GM19463 (cell line): ENCODE results near the gene GEMIN7.
A peak's percentile ranks its signal among the peaks of the same experiment; 100 is the strongest.

ENCODE experiments used
- ATAC-seq: cut with Tn5 transposase; IDR thresholded peaks from one replicate; pipeline ENCODE4 v1.9.1; 2021; ENCODE audit warnings: mild to moderate bottlenecking, moderate library complexity; ENCODE audit not compliant: unreplicated experiment

Gene GEMIN7

DNA sequence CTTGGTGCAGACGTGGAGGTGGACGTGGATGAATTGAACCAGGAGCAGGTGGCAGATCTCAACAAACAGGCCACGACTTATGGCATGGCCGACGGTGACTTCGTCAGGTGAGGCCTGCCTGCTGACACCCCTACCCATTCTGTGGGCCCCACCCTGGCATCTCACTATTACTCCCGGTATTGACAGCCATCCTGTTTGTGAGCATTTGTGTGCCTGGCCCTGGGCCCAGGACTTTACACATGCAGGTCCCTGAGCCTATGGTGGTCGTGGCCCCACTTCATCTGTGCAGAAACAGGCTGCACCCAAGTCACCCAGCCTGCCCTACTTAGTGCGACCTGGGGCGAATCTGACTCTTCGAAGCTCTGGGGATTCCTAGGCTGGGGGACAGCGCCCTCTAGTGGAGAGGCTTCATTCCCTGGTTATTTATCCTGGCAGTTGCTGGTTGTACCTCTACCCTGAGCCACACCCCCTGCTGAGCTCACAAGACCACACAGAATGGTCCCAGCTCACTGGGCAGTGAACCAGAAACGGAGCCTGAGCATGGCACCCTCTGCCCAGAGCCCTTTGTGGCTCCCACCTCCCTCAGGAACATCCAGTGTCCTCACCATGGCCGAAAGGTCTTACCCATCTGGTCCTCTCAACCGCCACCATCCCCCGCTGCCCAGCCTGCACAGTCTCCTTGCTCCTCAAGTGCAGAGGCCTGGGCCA is 19.6 kb upstream of the GEMIN7 start:
- ATAC-seq = no peak

DNA sequence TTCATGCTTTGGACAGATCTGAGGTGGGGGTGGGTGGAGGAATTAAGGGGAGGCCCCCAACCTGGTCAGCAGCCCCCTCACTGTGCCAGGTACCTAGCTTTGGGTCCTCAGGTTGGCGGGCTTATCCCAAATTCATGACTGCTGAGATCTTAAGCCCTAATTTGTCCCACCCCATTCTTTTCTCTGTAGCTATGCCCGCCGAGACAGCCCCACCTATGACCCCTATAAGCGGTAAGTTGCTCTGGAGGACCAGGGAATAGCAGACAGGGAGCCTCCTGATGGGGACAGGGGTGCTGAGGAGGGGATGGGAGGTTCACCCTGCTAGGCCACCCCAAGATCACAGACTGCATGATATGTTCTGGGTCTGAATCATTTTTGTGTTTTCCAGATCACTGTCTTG is 17.1 kb upstream of the GEMIN7 start:
- ATAC-seq = no peak

DNA sequence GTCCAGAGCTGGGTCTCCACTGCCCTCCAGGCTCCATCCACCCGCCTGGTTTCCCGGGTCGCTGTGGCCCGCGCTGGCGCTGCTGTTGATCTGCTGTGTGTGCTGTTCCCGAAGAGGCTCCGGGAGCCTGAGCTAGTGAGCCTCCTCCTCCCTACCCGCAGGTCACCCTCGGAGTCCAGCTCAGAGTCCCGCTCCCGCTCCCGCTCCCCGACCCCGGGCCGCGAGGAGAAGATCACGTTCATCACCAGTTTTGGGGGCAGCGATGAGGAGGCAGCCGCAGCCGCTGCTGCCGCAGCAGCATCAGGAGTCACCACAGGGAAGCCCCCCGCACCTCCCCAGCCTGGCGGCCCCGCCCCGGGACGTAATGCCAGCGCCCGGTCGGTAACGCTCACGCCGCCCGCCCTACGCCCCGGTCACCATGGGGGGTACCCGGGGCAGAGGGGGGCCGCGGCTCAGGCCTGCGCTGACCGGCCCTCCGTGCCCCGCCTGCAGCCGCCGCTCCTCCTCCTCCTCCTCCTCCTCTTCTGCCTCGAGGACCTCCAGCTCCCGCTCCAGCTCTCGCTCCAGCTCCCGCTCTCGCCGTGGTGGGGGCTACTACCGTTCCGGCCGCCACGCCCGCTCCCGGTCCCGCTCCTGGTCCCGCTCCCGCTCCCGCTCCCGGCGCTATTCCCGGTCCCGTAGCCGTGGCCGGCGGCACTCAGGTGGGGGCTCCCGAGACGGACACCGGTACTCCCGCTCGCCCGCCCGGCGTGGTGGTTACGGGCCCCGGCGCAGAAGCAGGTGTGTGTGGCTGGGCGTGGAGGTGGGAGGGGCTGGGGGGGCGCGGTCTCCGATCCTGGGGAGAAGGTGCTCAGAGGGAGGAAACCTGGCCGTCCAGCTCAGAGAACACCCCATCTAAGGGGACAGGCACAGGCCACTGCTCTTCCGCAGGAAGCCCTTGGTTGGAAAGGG is 14.9 kb upstream of the GEMIN7 start:
- no peak for ATAC-seq

DNA sequence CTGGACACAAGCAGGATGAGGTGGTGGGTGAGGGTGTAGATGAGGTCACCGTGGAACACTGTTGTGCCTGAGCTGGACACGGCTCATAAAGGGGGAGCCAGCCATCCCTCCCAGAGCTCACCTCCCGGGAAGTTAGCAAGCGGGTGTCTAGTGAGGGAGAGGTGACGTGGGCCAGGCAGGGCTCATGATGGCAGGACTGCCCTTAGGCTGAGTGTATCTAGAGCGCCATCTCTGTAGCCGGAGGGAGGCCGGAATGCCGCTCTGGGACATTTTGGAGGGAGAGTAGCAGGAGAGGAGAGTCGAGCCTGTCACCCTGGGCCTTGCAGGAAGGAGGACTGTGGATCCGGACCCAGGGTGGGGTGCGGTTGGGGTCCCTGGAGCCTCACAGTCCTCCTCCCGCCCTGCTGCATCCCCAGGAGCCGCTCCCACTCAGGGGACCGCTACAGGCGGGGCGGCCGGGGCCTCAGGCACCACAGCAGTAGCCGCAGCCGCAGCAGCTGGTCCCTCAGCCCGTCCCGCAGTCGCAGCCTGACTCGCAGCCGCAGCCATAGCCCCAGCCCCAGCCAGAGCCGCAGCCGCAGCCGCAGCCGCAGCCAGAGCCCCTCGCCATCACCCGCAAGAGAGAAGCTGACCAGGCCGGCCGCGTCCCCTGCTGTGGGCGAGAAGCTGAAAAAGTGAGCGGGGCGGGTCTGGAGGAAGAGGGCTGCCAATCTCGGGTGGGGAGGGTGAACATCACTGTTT is 12.0 kb upstream of the GEMIN7 start:
- ATAC-seq = no peak

DNA sequence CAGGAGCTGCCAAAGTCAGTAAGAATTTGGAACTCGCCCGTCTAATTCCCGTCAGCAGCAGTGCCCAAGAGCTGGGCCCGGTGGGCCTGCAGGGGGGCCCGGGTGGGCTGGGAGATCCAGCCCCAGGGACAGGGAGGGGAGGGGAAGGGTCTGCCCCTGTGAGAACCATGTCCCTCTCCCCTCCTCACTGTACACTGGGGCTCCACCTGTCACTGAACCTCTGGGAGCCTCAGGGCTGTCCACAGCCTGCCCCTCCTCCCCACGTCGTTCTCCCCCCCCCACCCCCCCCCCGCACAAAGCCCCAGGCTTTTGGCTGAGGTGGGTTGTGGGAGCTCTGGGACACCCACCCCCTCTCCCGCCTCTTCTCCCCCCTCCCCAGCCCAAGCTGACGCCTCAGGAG is 11.0 kb upstream of the GEMIN7 start:
- no peak for ATAC-seq

DNA sequence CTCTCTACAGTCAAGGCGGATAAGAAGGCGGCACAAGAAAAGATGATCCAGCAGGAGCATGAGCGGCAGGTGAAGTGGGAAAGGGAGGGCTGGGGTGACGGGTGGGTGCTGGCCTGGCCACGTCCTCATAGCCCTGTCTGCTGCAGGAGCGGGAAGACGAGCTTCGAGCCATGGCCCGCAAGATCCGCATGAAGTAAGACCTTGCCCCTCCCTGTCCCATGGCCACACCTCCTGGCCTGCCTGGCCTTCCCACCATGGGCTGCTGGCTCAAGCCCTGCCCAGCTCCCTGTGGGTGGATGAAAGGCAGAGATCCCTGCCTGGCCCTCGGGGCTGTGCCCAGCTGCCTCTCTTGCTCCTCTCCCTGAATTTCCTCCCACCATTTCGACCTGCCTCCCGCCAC is 10.0 kb upstream of the GEMIN7 start:
- ATAC-seq = no peak

DNA sequence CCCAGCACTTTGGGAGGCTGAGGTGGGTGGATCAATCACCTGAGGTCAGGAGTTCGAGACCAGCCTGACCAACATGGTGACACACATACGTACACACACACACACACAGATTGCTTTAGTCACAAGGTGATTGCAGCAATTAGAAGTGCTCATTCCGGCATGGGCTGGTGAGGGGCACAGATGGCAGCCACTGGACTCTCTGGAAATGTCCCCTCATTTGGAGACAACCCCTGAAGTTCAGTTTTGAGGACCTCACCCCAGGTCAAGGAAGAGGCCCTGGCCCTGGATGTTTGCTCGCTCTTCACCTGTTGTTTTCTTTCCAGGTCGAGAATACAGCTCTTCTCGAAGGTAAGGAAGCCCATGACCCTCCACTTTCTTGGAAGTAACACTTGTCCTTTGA is 8.8 kb upstream of the GEMIN7 start:
- ATAC-seq = no peak

DNA sequence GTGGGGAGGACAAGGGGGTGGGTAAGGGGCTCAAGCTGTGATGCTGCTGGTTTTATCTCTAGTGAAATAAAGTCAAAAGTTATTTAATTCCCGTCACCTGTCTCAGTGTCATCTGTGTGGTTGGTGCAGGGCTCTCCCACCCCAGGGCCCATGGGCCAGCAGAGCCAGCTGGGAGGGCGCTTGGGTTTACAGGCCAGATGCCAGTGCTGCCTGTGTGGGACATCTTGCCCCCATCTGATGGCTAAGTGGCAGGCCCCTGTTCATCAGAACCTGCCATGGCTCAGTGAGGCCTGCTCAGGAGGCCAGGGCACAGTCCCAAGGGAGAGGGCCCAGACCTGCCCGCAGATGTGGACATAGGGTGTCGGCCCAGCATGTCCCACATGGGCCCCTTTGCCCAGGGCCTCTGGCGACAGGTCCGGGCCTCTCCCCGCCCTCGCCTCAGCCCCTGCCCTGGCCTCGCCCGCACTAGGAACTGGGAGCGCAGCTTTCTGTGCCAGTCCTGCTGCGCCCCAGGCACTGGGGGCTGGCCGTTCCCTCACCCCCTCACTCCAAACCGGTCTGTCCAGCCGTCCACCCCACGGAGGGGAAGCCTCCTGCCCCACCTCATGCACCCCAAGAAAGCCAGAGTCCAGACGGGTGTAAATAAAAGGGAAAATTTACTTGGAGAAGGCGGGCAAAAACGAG is 8.1 kb upstream of the GEMIN7 start:
- no peak for ATAC-seq

DNA sequence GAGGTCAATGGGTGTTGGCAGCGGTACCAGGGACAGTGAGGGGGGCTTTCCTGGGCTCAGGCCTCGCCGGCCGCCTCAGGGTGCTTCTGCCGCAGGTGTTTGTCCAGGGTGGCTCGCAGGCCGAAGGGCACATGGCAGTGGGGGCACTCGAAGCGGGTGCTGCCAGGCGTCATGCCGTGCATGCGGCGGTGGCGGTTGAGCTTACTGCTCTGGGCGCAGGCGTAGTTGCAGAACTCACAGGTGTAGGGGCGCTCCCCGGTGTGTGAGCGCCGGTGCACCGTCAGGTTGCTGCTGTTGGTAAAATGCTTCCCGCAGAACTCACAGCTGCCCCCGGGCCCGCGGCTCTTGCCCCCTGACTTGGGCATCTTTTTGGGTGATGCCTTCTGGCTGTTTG is 7.5 kb upstream of the GEMIN7 start:
- ATAC-seq = no peak

DNA sequence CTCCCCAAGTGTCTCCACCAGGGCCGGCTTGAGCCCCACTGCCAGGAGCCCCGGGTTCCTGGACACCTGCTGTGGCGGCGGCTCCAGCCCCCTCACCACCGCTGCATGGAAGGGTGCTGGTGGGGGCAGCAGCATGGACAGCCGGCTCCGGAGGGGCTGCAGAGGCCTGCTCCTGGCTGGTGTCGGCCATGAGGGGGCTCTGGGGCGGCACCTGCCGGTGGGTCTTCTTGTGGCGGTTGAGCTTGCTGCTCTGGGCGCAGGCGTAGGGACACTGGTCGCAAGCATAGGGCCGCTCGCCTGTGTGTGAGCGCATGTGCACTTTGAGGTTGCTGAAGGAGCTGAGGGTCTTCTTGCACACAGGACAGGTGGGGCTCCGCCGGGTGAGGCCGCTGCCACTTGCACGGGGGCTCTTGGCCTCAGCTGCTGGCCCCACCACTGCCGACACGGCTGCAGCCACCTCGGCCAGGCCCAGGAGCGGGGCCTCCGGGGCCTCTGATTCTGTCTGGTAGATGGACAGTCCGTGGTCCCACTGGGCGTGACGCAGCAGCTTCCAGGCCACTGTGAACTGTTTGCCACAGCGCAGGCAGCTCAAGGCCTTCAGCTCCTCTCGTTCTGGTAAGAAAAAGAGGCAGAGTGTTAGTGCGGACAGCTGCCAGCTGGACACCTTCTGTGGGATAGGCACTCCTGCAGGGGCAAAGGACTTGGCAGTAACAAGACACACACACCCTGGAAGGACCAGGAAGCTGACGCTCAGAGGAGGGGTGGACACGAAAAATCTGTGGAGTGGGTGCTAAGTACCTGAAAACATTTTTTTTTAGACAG is 6.9 kb upstream of the GEMIN7 start:
- no peak for ATAC-seq

DNA sequence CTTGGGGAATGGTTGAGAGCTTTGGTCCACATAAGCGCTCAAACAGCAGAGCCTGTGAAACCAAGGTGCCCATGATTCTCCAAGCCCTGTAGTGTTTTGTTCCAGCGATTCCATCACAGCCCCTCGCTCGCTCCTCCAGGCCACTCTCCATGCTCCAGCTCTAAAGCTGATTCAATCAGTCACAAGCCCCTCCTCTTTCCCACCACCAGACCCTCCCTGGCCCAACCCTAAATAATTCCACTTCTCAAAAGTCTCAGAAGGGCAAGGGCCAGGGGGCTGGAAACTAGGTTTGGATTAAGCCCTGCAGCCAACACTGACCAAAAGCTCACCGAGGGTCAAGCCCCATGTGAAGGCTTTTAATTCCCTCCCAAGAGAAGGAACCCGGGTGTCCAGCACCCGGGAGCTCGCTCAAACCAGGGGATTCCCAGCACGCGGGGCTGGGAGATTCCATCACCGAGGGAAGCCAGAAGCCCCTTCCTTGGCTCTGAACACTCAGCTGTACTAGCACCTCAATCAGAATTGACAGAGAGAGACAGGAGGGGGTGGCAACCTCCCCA is 4.2 kb upstream of the GEMIN7 start:
- no peak for ATAC-seq

DNA sequence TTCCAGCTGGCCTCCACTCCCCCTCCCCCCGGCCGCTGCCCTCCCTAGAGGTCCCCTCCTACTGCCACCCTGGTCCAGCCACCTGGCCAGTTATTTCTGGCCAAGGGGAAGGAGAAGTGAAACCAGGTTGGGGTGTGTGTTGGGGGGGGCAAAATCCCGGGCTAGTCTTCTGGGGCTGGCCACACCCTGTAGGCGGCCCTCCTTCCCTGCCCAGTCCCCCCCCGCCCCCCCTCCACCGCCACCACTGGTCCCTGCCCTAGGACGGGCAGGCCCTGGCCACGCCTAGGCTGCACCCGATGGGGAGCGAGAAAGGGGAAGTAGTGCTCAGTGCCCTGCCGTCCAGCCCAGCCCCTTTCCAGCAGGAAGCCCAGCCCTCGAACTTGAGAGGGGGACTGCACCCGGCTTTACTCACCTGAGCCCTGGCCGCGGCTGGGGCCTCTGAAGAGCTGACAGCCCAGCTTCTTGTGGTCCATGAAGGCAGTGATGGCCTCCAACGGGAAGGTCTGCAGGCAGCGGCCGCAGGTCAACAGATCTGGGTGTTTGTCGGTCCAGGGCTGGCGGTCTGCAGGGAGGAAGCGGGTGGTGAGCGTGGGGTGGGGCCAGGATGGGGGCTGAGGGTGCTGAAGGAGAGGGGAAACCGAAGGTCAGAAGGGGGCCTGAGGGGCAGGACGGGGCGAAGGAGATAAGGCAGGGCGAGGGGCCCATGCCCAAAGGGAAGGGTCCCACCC is 3.6 kb upstream of the GEMIN7 start:
- peak; percentile 60 for ATAC-seq

DNA sequence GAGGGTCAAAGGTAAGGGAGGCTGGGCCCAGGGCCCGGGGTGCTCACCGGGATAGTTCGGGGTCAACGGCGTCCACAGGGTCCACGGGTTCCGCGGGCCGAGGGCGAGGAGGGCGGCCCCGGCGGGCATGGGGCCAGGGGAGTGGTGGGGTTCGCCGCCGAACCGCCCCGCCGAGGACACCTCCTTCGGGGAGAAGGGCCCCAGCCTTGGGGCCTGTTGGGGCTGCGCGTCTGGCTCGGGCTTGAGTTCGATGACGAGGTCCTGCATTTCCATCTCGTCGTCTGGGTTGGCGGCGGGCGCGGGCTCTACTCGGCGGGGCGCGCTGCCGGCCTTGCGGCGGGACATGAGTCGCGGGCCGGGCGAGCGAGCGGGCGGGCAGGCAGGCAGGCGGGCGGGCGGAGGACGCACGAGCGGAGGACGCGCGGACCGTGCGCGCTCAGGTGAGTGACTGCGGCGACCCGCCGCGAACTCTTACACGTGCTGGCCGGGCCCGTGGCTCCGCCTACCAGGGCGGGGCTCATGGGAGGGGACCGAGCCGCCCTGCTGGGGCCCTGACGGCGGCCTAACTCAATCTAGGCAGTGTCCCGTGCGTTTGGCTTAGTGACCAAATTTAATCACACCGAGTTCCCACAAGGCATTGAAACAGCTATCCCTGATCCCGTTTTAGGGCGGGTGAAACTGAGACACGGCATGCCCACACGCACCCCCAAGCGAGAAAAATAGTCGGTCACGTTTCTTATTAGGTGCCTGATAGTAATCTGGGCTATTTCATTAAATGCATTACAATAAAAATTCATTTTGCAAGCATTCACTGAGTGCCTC is 2.8 kb upstream of the GEMIN7 start, which contains the start of gene ZNF296:
Gene ZNF296 (minus strand): TSS at position 450 of the 822 bp plus-strand sequence. CDS start 105 bp downstream, at position 345.
- peak; percentile 45 for ATAC-seq

DNA sequence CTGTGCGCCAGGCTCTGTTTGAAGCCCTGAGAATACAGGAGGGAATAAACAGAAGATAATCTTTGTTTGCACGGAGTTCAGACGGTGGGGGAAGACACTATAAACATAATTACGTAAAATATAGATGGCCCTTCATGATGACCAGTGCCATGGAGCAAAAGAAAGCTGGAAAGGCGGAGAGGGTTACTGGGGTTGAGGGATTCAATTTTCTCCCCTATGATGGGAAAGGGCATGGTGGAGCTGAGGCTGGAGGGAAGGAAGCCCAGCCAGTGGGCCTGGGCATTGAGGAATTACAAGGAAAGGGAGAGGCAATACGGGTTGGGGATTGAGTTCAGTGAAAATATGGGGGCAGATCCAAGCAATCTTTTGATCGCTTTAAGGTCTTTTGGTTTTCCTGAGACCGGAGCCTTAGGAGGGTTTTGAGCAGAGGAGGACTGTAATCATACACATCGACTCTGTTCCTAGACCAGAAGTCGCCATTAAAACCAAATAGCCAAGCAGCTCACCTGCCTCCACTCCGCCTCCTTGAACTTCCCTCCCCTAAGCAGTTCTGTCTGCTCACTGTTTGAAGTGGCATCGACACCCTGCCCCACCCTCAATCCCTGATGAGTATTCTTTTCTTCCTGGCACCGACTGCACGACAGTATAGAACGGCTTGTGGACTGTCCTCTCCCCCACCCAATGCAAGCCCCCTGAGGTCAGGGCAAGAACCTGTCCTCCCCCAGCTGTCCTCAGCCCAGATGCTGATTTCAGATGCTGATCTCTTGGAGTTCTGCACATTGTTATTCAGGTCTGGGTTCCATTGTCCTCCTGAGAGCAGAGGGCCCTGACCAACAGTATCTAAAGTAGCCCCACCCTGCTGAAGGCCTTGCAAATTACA is 2.0 kb upstream of the GEMIN7 start:
- ATAC-seq = no peak

DNA sequence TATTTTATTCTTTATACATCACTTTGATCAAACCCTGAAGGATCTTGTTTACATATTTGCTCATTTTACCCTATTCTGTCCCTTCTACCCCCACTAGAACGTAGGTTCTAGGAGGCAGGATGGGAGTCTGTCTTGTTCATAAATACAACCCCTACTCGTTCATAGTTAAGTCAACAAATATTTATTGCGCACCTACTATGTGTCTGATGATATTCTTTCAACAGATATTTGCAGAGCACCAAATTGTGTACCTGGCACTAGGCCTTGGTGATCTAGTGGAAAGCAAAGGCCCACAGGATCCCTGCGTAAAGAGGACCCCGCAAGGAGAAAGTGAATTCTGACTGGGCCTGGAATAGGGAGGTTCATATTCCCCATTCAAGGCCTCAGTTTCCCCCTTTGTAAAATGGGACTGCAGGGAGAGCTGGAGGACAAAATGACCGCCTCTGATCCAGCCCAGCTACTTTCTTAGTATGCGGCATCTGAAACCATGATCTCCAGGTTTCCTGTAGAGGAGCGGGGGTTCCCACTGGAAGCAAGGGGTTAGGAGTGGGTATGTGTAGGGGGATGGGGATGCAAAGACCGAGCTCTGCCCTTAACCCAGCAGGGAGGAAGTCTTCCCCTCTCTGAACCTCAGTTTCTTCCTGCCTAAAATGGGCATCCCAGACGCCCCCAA is 534 bp upstream of the GEMIN7 start:
- no peak for ATAC-seq

DNA sequence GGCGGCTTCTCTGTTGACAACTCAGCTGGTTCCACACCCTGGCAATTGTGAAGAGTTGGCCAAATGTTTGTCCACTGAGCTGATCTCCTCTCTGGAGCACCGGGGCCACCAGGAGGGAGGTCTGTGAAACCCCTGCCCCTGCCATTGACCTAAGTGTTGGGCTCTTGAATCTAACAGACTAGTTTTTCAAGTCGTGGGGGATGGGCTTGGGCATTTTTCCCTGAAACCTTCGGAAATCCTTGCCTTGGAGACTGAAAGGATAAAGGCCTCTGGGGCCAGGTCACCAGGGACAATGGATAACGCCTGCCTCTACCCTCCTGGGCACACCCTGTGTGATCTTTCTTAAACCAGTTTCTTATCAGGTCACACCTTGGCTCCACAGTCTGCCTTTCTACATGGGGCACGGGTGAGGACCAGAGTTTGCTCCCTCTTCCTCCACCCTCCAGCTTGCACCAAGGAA is 881 bp downstream of the GEMIN7 start:
- no peak for ATAC-seq
